Smooth muscle cell (in vitro differentiated cells): ENCODE measurements around the gene NELL2. TPM values are rescaled to one million over a fixed set of nuclear protein-coding genes. Genes with fewer than 3 reads are reported as not detected.

ENCODE experiments used
- DNase-seq: peaks from one replicate; lab custom pipeline; 2025; ENCODE audit not compliant: unreplicated experiment; lab: John Stamatoyannopoulos, UW
- H2AFZ ChIP-seq: fragments of 200-600 bp; sonication (generic); 2 replicates; pipeline ENCODE4 v1.6.0; 2016; ENCODE audit warnings: antibody characterized with exemption, low read depth, mild to moderate bottlenecking
- H3F3A ChIP-seq: fragments of 200-600 bp; sonication (generic); 2 replicates; pipeline ENCODE4 v1.6.0; 2017; ENCODE audit warnings: antibody characterized with exemption, low read depth
- H3K27ac ChIP-seq: fragments of 200-600 bp; sonication (generic); 2 replicates; pipeline ENCODE4 v1.5.1; 2016; ENCODE audit warnings: low read depth, mild to moderate bottlenecking
- H3K27me3 ChIP-seq: fragments of 200-600 bp; sonication (generic); 2 replicates; pipeline ENCODE4 v1.6.1; 2016; ENCODE audit warnings: low read depth, mild to moderate bottlenecking
- H3K36me3 ChIP-seq: fragments of 200-600 bp; sonication (generic); 2 replicates; pipeline ENCODE4 v1.5.1; 2016; ENCODE audit warnings: low read depth
- H3K4me1 ChIP-seq: fragments of 200-600 bp; sonication (generic); 2 replicates; pipeline ENCODE4 v1.5.1; 2016; ENCODE audit warnings: low read depth
- H3K4me2 ChIP-seq: fragments of 200-600 bp; sonication (generic); 2 replicates; pipeline ENCODE4 v1.6.0; 2016; ENCODE audit warnings: mild to moderate bottlenecking
- H3K4me3 ChIP-seq: fragments of 200-600 bp; sonication (generic); 2 replicates; pipeline ENCODE4 v1.5.1; 2016; ENCODE audit warnings: mild to moderate bottlenecking
- H3K79me2 ChIP-seq: fragments of 200-600 bp; sonication (generic); 2 replicates; pipeline ENCODE4 v1.6.0; 2016; ENCODE audit warnings: low read depth, mild to moderate bottlenecking
- H3K9ac ChIP-seq: fragments of 200-600 bp; sonication (generic); 2 replicates; pipeline ENCODE4 v1.6.0; 2016; ENCODE audit warnings: low read depth
- H3K9me3 ChIP-seq: fragments of 200-600 bp; sonication (generic); replicated peaks from 2 replicates; pipeline ENCODE4 v1.5.1; 2016; ENCODE audit warnings: low read depth
- H4K20me1 ChIP-seq: fragments of 200-600 bp; sonication (generic); 2 replicates; pipeline ENCODE4 v1.6.0; 2016; ENCODE audit warnings: low read depth
- CTCF ChIP-seq: fragments of 200-600 bp; sonication (generic); IDR thresholded peaks from 2 replicates; pipeline ENCODE4 v1.5.1; 2017; ENCODE audit warnings: borderline replicate concordance, mild to moderate bottlenecking, antibody characterized with exemption; ENCODE audit not compliant: insufficient read depth, poor library complexity, severe bottlenecking
- whole genome bisulfite sequencing: methylation state at CpG from one replicate; pipeline ENCODE4 v1.1.7; 2016; ENCODE audit warnings: low lambda C conversion rate; 5-methylcytosine and 5-hydroxymethylcytosine counted together
- polyA plus RNA-seq: library from polyadenylated mRNA; unstranded; fragments of >200 nt; fragmentation: Nextera tagmentation; extraction: Ambion mirVana; gene quantifications from 2 replicates; pipeline ENCODE4 v1.2.1, GENCODE V29; 2016
- total RNA-seq: library from RNA; depleted of rRNA; stranded (reverse); fragments of >200 nt; gene quantifications from 2 replicates; pipeline ENCODE4 v1.2.3, GENCODE V29; 2014

NELL2 gene
- total and polyA plus RNA-seq, 2 experiments from 2014 or later: 16.8 TPM; not detected in 1

GRCh38 chr12:44581642-44582242 is 294.4 kb downstream of the NELL2 start:
- peaks cover 29% of the 10 kb centered on the region for H3K4me1 ChIP-seq
- H3K4me2 ChIP-seq: no peak overlapping the region
- no peaks in the 10 kb centered on the region for H3K27me3 ChIP-seq
- no peaks in the 10 kb centered on the region for H3F3A ChIP-seq
- H3K27ac ChIP-seq: no peak overlapping the region
- H3K9ac ChIP-seq: no peak overlapping the region
- H3K79me2 ChIP-seq: no peaks in the 10 kb centered on the region
- H4K20me1 ChIP-seq: no peaks in the 10 kb centered on the region
- H2AFZ ChIP-seq: no peak overlapping the region
- DNase-seq: no peak
- H3K36me3 ChIP-seq: no peaks in the 10 kb centered on the region
- TF ChIP-seq CTCF: no peak
- 8% methylated on average over 1 of the region's 1 CpG for WGBS
- no peaks in the 10 kb centered on the region for H3K9me3 ChIP-seq
- no peak overlapping the region for H3K4me3 ChIP-seq

GRCh38 chr12:44574586-44574985 is 301.5 kb downstream of the NELL2 start:
- Histone ChIP-seq H3K9me3 (no peaks in the 10 kb centered on the region), H3K27ac (peak overlapping the region; percentile 57), H3K79me2 (no peaks in the 10 kb centered on the region), H3K36me3 (no peaks in the 10 kb centered on the region), H2AFZ (no peak overlapping the region), H3K4me3 (no peak overlapping the region), H3K4me2 (peak overlapping the region; percentile 64), H4K20me1 (no peaks in the 10 kb centered on the region), H3K4me1 (peaks cover 17% of the 10 kb centered on the region), H3K9ac (no peak overlapping the region), H3K27me3 (no peaks in the 10 kb centered on the region), H3F3A (peaks cover 6% of the 10 kb centered on the region)
- no peak for DNase-seq
- TF ChIP-seq CTCF: no peak

- peak overlapping the region; percentile 34 for H3K4me2 ChIP-seq
- H3K9ac ChIP-seq: no peak overlapping the region
- TF ChIP-seq CTCF: no peak
- 76% methylated on average over 3 of the region's 3 CpGs for WGBS
- peak overlapping the region; percentile 57 for H3K27ac ChIP-seq
- no peaks in the 10 kb centered on the region for H3K27me3 ChIP-seq
- no peak overlapping the region for H3K4me3 ChIP-seq
- H2AFZ ChIP-seq: no peak overlapping the region
- peaks cover 6% of the 10 kb centered on the region for H3F3A ChIP-seq
- H3K4me1 ChIP-seq: peaks cover 17% of the 10 kb centered on the region
- no peaks in the 10 kb centered on the region for H3K9me3 ChIP-seq
- H4K20me1 ChIP-seq: no peaks in the 10 kb centered on the region
- DNase-seq: no peak
- H3K36me3 ChIP-seq: no peaks in the 10 kb centered on the region
- no peaks in the 10 kb centered on the region for H3K79me2 ChIP-seq
These were observed 302.4 kb downstream of the NELL2 start for GRCh38 chr12:44573723-44574122.

GRCh38 chr12:44571006-44571550 is 305.0 kb downstream of the NELL2 start:
- Histone ChIP-seq H3K79me2 (no peaks in the 10 kb centered on the region), H3K4me2 (no peak overlapping the region), H3K4me3 (no peak overlapping the region), H3K9me3 (no peaks in the 10 kb centered on the region), H3K36me3 (no peaks in the 10 kb centered on the region), H3K4me1 (peaks cover 18% of the 10 kb centered on the region), H3K27ac (no peak overlapping the region), H3K9ac (no peak overlapping the region), H2AFZ (no peak overlapping the region), H4K20me1 (no peaks in the 10 kb centered on the region), H3F3A (peaks cover 6% of the 10 kb centered on the region), H3K27me3 (no peaks in the 10 kb centered on the region)
- no peak for TF ChIP-seq CTCF
- 80% methylated on average over 2 of the region's 2 CpGs for WGBS
- DNase-seq: no peak
